IPS DF 19.7 (cell line): ENCODE data around the gene BRIP1.
"Not testable (repeated sequence)": the region's sequence is repeated elsewhere in the genome, so short reads cannot be mapped to it uniquely, and the experiment has no call there.

ENCODE experiments used
- DNase-seq: peaks from one replicate; pipeline ENCODE4 v3.0.0-alpha.2; 2013; ENCODE audit warnings: low read depth, low spot score

The BRIP1 gene

DNA sequence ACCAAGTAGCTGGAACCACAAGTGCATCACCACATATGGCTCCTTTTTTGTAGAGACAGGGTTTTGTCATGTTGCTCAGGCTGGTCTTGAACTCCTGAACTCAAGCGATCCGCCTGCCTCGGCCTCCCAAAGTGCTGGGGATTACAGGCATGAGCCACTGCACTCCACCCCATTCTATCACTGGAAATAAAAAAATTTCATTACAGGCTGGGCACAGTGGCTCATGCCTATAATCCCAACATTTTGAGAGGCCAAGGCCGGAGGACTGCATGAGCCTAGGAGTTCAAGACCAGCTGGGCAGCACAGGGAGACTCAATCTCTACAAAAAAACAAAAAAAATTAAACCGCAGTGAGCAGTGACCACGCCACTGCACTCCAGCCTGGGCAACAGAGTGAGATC, 60.1 kb downstream of the BRIP1 start:
- no peak for DNase-seq

DNA sequence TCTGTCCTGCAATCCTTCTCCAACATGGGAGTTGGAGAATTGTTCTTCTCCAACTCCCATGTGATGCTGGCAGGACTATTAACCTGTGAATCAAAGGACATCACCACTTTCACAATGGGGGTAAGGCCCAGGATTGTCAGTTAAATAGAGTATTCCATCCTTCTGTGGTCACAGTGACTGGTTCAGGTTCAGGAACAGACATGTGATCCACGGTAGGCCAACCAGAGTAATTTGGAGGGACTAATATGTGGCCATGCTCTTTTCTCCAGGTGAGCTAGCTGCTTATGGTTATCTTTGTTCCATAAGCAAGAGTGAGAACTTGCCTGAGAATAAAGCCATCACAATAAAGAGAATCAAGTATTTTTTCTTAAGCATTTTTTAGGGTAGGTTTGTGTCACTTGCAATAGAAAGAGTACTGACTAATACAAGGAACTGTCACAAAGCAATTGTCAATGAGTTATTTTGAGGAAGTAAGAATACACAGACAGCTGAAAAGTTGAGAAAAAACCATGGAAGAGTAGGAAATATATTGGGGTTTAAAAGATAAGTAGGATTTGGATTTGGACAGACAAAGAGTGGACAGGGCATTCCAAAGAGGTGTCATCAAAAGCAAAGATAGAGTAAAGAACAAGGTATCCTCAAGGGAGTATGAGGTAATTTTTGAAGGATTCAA, 63.4 kb downstream of the BRIP1 start:
- DNase-seq: no peak

DNA sequence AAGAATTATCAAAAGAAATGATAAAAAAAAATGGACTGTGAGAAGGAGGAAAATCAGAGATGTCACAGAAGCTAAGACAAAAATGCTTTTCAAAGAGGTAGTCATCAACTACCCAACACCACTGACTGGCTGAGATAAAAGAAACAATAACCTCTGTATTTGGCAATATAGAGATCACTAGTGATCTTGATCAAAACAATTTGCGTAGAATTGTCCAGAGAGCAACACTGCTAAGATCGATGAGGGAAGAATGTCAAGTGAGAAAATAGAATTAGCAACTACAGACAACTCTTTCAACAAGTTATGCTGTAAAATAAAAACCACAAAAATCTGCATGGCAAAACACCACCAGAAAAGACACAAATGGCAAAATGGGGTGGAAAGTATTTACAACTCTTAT, 66.0 kb downstream of the BRIP1 start:
- DNase-seq: no peak

DNA sequence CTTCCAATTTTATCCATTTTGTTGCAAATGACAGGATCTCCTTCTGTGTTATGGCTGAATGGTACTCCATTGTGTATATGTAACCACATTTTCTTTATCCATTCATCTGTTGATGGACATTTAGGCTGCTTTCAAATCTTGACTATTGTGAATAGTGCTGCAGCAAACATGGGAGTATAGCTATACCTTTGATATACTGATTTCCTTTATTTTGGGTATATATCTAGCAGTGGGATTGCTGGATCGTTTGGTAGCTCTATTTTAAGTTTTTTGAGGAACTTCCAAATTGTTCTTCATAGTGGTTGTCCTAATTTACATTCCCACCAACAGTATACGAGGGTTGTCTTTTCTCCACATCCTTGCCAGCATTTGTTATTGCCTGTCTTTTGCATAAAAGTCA, 67.8 kb downstream of the BRIP1 start:
- no peak for DNase-seq

DNA sequence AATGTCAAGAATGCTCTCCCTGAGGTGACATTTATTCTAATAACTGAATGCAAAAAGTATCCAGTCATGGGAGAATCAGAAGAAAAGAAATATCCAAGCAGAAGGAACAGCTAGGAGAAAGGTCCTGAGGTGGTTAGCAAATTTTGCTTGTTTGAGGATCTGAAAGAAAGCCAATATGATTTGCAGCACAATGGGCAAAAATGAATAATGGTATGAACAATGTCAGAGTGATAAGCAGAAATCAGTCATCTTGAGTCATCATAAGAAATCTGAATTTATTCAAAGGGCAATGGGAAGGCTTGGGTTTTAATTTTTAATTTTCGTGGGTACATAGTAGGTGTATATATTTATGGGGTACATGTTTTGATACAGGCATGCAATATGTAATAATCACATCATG, 68.5 kb downstream of the BRIP1 start:
- DNase-seq: no peak

DNA sequence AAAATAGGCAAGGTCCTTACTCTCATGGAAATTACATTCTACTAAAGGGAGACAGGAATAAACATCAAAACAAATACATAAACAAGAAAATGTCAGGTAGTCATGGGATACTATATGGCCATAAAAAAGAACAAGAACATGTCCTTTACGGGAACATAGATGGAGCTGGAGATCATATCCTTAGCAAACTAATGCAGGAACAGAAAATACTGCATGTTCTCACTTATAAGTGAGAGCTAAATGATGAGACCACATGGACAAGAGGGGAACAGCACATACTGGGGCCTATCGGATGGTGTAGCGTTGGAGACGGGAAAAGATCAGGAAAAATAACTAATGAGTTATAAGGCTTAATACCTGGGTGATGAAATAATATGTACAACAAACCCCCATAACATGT, 69.1 kb downstream of the BRIP1 start:
- no peak for DNase-seq

DNA sequence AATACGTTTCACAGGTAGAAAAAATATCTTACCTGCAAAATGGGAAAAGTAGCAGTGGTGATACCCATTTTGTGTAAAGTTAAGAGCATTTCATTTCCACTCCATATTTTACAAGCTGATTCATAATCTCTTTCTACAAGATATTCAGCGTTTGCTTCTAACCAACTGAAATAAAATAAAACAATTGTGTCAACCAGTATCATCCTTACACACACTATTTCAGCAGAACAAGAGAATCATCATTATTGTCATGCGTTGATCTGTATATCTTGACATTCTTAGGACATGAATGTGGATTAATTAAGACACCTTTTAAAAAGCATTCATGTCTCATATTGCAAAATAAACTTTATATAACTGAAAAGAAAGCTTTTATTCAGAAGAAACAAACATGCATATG, 69.8 kb downstream of the BRIP1 start:
- DNase-seq: no peak

DNA sequence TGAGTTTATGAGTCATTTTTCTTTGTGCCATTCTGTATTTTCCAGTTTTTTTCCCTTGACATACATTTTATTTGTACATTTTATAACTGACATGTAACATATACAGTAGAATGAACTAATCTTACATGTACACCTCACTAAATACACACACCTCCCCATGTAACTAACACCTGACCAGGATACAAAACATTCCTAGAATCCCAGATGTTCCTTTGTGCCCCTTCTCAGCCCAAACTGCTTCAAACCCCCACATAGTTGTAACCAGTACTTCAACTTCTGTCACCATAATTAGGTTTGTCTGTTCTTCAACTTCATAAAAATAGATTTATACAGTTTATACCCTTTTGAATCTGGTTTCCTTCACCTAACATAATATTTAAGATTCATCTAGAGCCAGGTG, 73.5 kb downstream of the BRIP1 start:
- no peak for DNase-seq

DNA sequence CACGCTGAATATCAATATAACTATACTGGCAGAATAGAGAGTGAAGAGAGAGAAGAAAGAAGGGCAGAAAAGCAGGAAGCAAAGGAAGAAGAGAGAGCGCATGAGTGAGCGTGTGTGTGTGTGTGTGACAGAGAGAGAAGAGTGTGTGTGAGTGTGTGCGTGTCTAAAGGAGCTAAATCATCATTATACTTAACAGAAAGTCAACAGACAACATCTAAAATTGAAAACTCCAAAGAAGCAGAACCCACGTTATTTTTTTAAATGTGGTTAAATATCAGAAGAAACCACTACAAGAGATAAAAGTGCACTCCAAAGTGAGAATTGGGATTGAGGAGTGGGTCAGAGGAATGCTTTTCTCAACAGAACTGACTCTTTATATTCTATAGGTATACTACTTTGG, 77.2 kb downstream of the BRIP1 start:
- DNase-seq: no peak

DNA sequence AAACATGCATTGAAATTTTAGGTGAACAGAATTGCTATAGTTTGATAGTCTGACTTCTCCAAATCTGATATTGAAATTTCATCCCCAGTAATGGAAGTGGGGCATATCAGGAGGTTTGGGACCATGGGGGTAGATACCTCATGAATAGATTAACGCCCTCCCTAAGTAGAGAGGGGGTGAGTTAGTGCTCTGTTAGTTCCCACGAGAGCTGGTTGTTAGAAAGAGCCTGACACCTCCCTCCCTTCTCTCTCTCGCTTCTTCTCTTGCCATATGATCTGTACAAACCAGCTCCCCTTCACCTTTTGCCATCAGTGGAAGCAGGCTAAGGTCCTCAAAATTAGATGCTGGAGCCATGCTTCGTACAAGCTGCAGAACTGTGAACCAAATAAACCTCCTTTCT, 78.8 kb downstream of the BRIP1 start:
- no peak for DNase-seq

DNA sequence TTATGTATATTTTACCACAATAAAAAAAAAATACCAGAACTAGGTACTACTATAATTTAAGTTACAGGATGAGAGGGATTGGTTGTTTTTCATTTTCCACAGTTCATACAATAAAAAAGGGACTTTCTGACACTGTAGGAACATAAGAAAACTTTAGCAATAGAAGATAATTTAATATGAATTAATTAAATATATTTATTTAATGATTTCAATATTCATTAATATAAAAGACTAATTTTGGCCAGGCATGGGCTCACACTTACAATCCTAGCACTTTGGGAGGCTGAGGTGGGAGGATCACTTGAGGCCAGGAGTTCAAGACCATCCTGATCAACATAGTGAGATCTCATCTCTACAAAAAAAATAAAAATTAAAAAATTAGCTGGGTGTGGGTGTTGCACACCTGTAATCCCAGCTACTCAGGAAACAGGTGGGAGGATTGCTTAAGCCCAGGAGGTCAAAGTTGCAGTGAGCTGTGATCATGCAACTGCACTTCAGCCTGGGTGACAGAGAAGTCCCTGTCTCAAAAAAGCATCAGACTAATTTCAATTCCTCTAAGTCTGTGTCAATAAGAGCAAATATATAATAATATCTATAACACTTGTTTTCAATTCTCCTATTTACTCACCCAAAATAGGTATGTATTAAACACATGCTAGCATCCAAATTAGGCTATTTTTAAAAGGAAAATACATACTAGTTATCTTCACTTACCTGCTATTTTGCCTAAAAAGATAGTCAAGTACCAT, 79.6 kb downstream of the BRIP1 start:
- no peak for DNase-seq

DNA sequence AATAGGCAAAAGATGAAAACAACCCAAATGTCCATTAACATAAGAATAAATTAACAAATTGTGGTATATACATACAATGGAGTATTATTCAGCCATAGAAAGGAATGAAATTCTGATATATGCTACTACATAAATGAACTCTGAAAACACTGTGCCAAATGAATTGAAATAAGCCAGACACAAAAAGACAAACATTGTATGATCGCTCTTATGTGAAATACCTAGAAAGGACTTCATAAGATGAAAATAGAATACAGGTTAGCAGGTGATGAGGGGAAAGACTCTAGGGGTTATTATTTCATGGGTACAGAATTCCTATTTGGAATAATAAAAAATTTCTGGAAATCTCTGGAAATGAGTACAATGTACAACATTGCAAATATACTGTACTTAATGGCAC, 80.2 kb downstream of the BRIP1 start:
- no peak for DNase-seq

DNA sequence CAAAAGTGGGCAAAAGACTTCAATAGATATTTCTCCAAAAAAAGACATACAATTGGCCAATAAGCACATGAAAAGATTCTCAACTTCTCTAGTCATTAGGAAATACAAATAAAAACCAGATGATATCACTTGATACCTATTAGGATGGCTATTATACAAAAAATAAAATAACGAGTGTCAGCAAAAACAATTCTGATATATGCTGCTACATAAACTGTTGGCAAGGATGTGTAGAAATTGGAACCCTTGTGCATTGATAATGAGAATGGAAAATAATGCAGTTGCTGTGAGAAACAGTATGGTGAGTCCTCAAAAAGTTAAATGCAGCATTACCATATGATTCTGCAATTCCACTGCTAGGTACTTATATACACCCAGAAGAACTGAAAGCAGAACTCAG, 80.6 kb downstream of the BRIP1 start:
- no peak for DNase-seq

DNA sequence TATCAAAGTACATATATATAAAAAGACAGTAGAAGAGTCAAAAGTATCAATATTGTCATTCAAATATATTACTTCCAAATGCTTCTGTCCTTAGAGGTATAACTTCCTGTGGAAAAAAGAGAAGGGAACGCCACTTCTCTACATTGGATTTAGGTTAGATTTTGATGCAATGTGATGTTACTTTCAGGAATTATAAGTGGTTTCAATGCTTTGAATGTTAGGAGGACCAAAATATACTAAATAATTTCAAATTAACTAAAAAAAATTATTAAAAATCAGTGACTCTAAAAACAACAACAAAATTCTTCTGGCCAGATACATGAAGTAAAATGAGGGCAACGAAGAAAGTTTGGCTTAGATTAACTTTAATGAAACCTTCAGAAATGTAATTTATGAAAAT, 88.0 kb downstream of the BRIP1 start:
- no peak for DNase-seq

DNA sequence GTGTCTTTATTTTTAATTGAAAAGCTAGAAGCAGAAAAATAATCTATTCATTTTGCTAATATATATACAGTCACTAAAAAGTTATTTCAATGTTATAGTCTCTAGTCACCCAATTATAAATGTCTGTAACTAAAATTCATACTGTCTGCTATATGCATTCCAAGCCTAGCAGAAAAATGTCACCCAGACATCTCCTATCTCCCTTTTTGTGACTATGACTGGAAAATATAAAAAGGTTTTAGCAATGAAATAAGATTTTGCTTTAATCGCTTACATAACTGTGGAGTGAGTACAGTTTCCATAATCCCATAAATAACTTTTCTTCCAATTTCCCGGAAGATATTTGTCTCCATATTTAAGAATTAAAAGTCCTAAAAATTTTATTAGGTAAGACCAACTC, 88.6 kb downstream of the BRIP1 start:
- DNase-seq: no peak

DNA sequence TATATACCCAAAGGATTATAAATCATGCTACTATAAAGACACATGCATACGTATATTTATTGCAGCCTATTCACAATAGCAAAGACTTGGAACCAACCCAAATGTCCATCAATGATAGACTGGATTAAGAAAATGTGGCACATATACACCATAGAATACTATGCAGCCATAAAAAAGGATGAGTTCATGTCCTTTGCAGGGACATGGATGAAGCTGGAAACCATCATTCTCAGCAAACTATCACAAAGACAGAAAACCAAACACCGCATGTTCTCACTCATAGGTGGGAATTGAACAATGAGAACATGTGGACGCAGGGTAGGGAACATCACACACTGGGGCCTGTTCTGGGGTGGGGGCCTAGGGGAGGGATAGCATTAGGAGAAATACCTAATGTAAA, 89.2 kb downstream of the BRIP1 start:
- DNase-seq: not testable (repeated sequence)

DNA sequence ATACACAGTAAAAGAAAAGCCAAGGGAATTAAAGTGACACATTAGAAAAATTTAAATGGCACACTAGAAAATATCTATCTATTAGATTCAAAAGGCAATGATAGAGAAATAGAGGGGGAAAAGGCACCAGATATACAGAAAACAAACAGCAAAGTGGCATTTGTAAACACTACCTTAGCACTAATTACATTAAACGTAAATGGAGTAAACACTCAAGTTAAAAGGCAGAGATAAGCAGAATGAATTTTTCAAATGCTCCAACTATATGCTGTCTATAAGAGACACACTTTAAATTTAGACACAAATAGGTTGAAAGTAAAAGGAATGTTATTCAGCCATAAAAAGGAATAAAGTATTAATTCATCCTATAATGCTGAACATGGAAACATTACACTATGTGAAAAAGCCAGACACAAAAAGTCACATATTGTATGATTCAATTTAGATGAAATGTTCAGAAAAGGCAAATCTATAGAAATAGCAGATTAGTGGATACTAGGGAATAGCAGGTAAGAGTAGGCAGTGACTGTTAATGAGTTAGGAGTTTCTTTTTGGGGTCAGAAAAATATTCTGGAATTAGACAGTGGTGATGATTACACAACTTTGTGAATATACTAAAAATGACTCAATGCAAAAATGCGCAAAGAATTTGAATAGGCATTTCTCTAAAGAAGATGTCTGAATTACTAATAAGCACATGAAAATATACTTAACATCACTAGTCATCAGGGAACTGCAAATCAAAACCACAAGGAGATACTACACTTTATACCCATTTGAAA, 92.4 kb downstream of the BRIP1 start:
- no peak for DNase-seq

DNA sequence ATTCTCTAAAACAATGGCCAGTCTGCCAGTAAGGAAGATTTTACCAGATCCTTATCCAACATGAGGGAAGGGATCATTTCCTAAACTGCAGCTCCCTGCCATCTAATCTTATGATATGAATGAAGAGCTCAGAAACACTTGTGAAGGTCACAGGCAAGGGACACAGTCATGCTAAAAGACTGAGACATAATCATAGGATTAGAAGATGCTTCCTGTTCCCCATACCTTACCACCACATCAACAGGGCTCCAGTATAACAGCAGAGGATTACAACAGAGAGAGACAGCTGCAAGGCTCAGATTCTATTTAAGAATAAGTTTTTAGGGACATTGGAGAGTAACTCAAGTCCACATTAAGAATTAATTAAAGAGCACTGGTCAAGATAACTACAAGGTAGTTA, 93.3 kb downstream of the BRIP1 start:
- no peak for DNase-seq

DNA sequence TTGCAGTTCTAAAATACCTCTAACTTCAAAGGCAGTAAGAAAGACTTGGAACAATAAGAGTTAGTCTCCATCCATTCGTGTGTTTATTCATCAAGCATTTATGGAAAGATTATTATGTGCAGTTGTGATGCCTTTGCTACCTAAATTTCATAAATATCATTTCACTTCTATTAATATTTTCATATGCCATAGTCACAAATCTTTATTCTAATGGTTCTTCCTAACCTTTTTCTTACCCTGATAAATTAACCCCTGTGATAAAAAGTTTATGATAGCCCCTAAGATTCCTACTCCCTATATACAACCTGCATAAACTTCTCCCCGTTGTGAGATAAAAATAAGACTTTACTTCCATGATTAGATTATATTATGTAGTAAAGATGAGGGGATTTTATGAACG, 94.9 kb downstream of the BRIP1 start:
- DNase-seq: no peak

DNA sequence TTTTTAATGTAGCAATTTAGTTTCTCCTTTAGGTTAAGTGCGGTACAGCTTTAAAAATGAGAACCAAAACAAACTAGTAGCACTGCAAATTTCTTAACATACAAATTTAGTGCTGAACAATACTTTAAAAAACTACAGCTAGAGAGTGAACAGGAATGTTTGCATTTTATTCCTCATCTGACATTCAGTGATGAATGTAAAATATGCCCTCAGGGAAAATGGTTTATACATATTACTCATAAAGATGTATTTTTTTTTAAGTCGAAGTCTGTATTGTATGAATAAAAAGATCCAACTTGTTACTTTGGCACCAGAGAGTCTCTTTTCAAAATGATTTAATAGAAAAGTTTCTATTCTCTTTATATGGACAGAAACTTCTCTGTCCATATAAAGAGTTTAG, 96.8 kb downstream of the BRIP1 start:
- DNase-seq: no peak

DNA sequence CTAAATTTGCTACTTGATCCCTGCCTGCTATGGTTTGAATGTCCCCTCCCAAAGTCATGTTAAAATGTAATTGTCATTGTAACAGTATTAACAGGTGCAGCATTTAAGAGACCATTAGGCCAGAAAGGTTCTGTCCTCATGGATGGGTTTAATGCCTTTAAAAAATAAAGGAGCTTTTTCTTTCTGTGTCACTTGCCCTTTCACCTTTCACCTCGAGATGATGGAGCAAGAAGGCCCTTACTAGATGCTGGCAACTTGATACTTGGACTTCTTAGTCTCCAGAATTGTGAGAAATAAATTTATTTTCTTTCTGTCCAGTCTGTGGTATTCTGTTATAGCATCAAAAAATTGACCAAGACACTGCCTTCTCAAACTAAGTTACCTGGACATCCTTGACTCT, 98.5 kb downstream of the BRIP1 start:
- DNase-seq: no peak

DNA sequence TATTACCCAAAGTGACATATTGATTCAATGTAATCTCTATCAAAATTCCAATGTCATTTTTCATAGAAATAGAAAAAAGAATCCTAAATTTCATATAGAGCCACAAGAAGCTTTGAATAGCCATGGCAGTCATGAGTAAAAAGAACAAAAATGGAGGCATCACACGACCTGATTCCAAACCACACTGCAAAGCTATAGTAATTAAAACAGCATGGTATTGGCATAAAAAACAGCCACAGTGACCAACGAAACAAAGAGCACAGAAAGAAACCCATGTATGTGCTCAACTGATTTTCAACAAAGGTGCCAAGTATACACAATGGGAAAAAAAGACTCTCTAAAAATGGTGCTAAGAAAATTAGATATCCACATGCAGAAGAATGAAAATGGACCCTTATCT, 101.5 kb downstream of the BRIP1 start:
- DNase-seq: no peak

DNA sequence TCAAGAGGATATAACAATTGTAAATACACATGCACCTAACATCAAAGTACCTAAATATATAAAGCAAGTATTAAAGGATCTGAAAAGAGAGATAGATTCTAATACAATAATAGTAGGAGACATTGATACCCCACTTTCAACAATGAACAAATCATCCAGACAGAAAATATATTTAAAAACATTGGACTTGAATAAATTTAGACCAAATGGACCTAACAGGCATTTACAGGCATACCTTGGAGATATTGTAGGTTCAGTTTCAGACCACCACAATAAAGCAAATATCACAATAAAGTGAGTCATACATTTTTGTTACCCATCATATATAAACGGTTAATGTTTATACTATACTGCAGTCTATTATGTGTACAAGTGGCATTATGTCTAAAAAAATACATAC, 104.0 kb downstream of the BRIP1 start:
- no peak for DNase-seq
